ENCODE results near the gene PPP4R2. TPM values are rescaled to one million over a fixed set of nuclear protein-coding genes. Genes with fewer than 3 reads are reported as not detected.

Gene PPP4R2
- total RNA-seq, 1 experiment from 2014 or later = 62.7 TPM

DNA sequence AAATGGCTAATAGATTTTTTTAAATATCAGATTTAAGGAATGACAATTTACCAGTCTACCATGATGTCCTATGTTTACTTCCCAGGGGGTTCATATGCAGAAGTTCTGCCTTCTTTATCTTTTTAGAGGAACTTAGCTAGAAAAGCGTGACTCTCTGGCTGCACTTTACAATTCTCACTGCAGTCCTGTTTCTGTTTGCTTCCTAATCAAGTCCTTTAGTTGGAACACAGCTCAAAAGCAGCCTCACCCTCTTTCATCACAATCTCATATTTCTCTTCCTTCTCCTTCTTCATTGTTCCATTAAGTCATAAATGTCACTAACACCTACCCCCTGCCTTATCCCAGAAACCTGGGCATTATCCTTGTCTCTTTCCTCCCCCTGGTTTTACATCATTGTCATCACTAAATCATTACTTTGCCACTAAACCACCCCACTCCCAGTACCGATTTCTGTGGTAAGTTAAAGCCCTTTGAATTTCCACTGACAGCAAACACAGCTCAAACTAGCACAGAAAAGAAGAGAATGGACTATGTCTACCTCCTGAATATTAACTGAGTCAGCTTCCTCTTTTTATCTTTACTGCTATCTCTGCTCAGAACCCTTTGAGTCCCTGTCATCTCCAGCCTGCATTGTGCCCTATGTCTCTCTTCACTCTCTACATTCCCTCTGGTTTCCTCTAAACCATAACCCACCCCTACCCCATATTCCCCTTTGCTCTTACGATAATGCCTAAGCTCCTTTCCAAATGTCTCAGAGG is 13.8 kb upstream of the PPP4R2 start:
- no peaks in the 10 kb centered on the region for H3K36me3 ChIP-seq (ENCODE audit: low read depth, low read length)
- no peaks in the 10 kb centered on the region for H3K9me2 ChIP-seq (replicated peaks; ENCODE audit: low read length)
- H3F3A ChIP-seq (ENCODE audit: low read length, unreplicated experiment) = no peaks in the 10 kb centered on the region
- H4K20me1 ChIP-seq (ENCODE audit: low read length) = no peaks in the 10 kb centered on the region
- H3K79me2 ChIP-seq (ENCODE audit: low read length) = no peaks in the 10 kb centered on the region
- no peak overlapping the region for H3K4me2 ChIP-seq (ENCODE audit: low read length)
- ChIA-PET POLR2A (ENCODE audit: unreplicated experiment) (interaction anchor here (0.6 kb wide), 1 partner anchor 620 kb away, joined by 3 read pairs; no protein-coding TSS in a partner anchor), CTCF (interaction anchor here (1.0 kb wide), 1 partner anchor 131 kb away, joined by 3 read pairs; no protein-coding TSS in a partner anchor)
- BruUV-seq (replicated peaks) = no TSS peak
- H2AFZ ChIP-seq (ENCODE audit: low read length) = no peak overlapping the region
- no peaks in the 10 kb centered on the region for H3K4me1 ChIP-seq (ENCODE audit: insufficient read depth, low read length)
- intact Hi-C loops (cut with micrococcal nuclease) = no loop called here
- H3K9ac ChIP-seq (ENCODE audit: low read length) = no peak overlapping the region
- no peaks in the 10 kb centered on the region for H3K27me3 ChIP-seq (ENCODE audit: low read length)
- peaks cover 11% of the 10 kb centered on the region; the same call in 1 of the 2 replicates for H3K9me3 ChIP-seq (ENCODE audit: low read length)
- DNase-seq = no peak
- ATAC-seq = no peak
- TF ChIP-seq EZH2phosphoT487 (IDR thresholded peaks at IDR 0.05; ENCODE audit: borderline replicate concordance, low read length) (no peak), EZH2 (IDR thresholded peaks at IDR 0.05; ENCODE audit: low read length, unreplicated experiment) (no peak), CTCF (conservative IDR thresholded peaks at IDR 0.05; ENCODE audit: low read depth, low read length) (no peak)
- H3K27ac ChIP-seq (ENCODE audit: low read length) = no peak overlapping the region
- no peak overlapping the region for H3K4me3 ChIP-seq (ENCODE audit: low read length)

DNA sequence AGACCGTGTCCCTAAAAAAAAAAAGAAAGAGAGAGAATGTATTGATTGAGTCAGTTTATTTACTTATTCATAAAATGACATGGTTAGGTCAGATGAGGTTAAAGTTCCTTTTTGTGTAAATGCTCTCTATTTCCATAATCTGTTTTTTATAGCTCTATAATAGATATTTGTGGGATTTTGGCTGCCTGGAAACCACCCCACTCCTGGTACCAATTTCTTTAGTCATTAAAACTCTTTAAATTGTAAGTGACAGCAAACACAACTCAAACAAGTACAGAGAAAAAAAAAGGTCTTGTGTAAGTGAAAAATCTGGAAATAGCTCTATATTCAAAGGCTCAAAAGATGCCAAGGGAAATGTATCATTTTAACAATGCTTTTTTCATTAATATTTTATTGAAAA is 11.0 kb upstream of the PPP4R2 start:
- H3K79me2 ChIP-seq (ENCODE audit: low read length) = no peaks in the 10 kb centered on the region
- ChIA-PET CTCF (no interaction called here), POLR2A (ENCODE audit: unreplicated experiment) (no interaction called here)
- no TSS peak for BruUV-seq (replicated peaks)
- no peak overlapping the region for H3K9ac ChIP-seq (ENCODE audit: low read length)
- H3K9me2 ChIP-seq (replicated peaks; ENCODE audit: low read length) = no peaks in the 10 kb centered on the region
- no peaks in the 10 kb centered on the region for H3F3A ChIP-seq (ENCODE audit: low read length, unreplicated experiment)
- ATAC-seq = no peak
- intact Hi-C loops (cut with micrococcal nuclease) = no loop called here
- H2AFZ ChIP-seq (ENCODE audit: low read length) = no peak overlapping the region
- no peak for TF ChIP-seq EZH2phosphoT487 (IDR thresholded peaks at IDR 0.05; ENCODE audit: borderline replicate concordance, low read length)
- TF ChIP-seq EZH2 (IDR thresholded peaks at IDR 0.05; ENCODE audit: low read length, unreplicated experiment) = no peak
- TF ChIP-seq CTCF (conservative IDR thresholded peaks at IDR 0.05; ENCODE audit: low read depth, low read length) = no peak
- peaks cover 11% of the 10 kb centered on the region; the same call in 1 of the 2 replicates for H3K9me3 ChIP-seq (ENCODE audit: low read length)
- H3K4me3 ChIP-seq (ENCODE audit: low read length) = no peak overlapping the region
- H3K4me2 ChIP-seq (ENCODE audit: low read length) = no peak overlapping the region
- no peak for DNase-seq
- no peaks in the 10 kb centered on the region for H3K4me1 ChIP-seq (ENCODE audit: insufficient read depth, low read length)
- no peaks in the 10 kb centered on the region for H3K27me3 ChIP-seq (ENCODE audit: low read length)
- no peak overlapping the region for H3K27ac ChIP-seq (ENCODE audit: low read length)
- no peaks in the 10 kb centered on the region for H3K36me3 ChIP-seq (ENCODE audit: low read depth, low read length)
- no peaks in the 10 kb centered on the region for H4K20me1 ChIP-seq (ENCODE audit: low read length)

All from PC-3 (cell line).